ENCODE data around the gene ELL3. TPM values are rescaled to one million over a fixed set of nuclear protein-coding genes. Genes with fewer than 3 reads are reported as not detected.
"Not testable (repeated sequence)": the region's sequence is repeated elsewhere in the genome, so short reads cannot be mapped to it uniquely, and the experiment has no call there.

Gene ELL3
- polyA plus RNA-seq, 1 donor = 4.6 TPM

GRCh38 chr15:43728053-43728725, 48.6 kb downstream of the ELL3 start:
- not testable (repeated sequence) for DNase-seq

GRCh38 chr15:43726306-43726705, 50.5 kb downstream of the ELL3 start:
- not testable (repeated sequence) for DNase-seq

GRCh38 chr15:43723151-43723550, 53.6 kb downstream of the ELL3 start:
- no peak for DNase-seq

Other genes starting within 250 kb of the ELL3 start
- gene PPIP5K1, start 186.8 kb downstream of the ELL3 start, polyA plus RNA-seq (ENCODE audit: insufficient read length) = 37.2 TPM
- 3.4 TPM for gene CKMT1B, start 182.9 kb downstream of the ELL3 start, polyA plus RNA-seq (ENCODE audit: insufficient read length)
- gene STRC, start 158.2 kb downstream of the ELL3 start, polyA plus RNA-seq (ENCODE audit: insufficient read length) = 1.8 TPM
- 11.9 TPM for gene CATSPER2, start 128.1 kb downstream of the ELL3 start, polyA plus RNA-seq (ENCODE audit: insufficient read length)
- 2.5 TPM for gene CKMT1A, start 83.1 kb downstream of the ELL3 start, polyA plus RNA-seq (ENCODE audit: insufficient read length)
- gene PDIA3, start 30.5 kb downstream of the ELL3 start, polyA plus RNA-seq (ENCODE audit: insufficient read length) = 569 TPM
- gene SERF2, start 15.4 kb upstream of the ELL3 start, polyA plus RNA-seq (ENCODE audit: insufficient read length) = 529 TPM
- not detected for gene SERINC4, start 23.3 kb upstream of the ELL3 start, polyA plus RNA-seq (ENCODE audit: insufficient read length)
- gene HYPK, start 23.6 kb upstream of the ELL3 start, polyA plus RNA-seq (ENCODE audit: insufficient read length) = 21.6 TPM
- gene MFAP1, start 47.7 kb upstream of the ELL3 start, polyA plus RNA-seq (ENCODE audit: insufficient read length) = 65.8 TPM
- 20.4 TPM for gene WDR76, start 50.0 kb upstream of the ELL3 start, polyA plus RNA-seq (ENCODE audit: insufficient read length)